KMS-11 (cell line): ENCODE data around the gene KCNRG.
A peak's percentile ranks its signal among the peaks of the same experiment; 100 is the strongest.

ENCODE experiments used
- H2AFZ ChIP-seq: fragments of 200-600 bp; sonication (generic); 2 replicates; pipeline ENCODE4 v1.6.1; 2016; ENCODE audit warnings: antibody characterized with exemption, mixed run types, low read depth
- H3K27ac ChIP-seq: fragments of 200-600 bp; sonication (generic); 2 replicates; pipeline ENCODE4 v1.6.1; 2016; ENCODE audit warnings: mild to moderate bottlenecking, mixed run types
- H3K27me3 ChIP-seq: fragments of 200-600 bp; sonication (generic); 2 replicates; pipeline ENCODE4 v1.6.1; 2017; ENCODE audit warnings: mild to moderate bottlenecking, low read depth, mixed run types, moderate library complexity; ENCODE audit not compliant: insufficient read depth
- H3K36me3 ChIP-seq: fragments of 200-600 bp; sonication (generic); 2 replicates; pipeline ENCODE4 v1.6.1; 2017; ENCODE audit warnings: mild to moderate bottlenecking, mixed run types; ENCODE audit not compliant: insufficient read depth
- H3K4me1 ChIP-seq: fragments of 200-600 bp; sonication (generic); 2 replicates; pipeline ENCODE4 v1.6.1; 2016; ENCODE audit warnings: mild to moderate bottlenecking, low read depth, mixed run types; ENCODE audit not compliant: poor library complexity, severe bottlenecking
- H3K4me2 ChIP-seq: fragments of 200-600 bp; sonication (generic); 2 replicates; pipeline ENCODE4 v1.7.0; 2016; ENCODE audit warnings: mild to moderate bottlenecking, mixed run types
- H3K4me3 ChIP-seq: fragments of 200-600 bp; sonication (generic); IDR thresholded peaks from 2 replicates; pipeline ENCODE4 v1.6.1; 2017; ENCODE audit warnings: low read depth, low read length, mixed read lengths; ENCODE audit not compliant: insufficient read depth
- H3K79me2 ChIP-seq: fragments of 200-600 bp; sonication (generic); 2 replicates; pipeline ENCODE4 v1.6.1; 2016; ENCODE audit warnings: low read depth, mixed run types; ENCODE audit not compliant: insufficient read depth
- H3K9ac ChIP-seq: fragments of 200-600 bp; sonication (generic); 2 replicates; pipeline ENCODE4 v1.6.1; 2016; ENCODE audit warnings: mild to moderate bottlenecking, mixed run types
- H4K20me1 ChIP-seq: fragments of 200-600 bp; sonication (generic); 2 replicates; pipeline ENCODE4 v1.6.1; 2016; ENCODE audit warnings: mild to moderate bottlenecking, mixed run types; ENCODE audit not compliant: insufficient read depth
- TF ChIP-seq, protein P1 (sequence below): fragments of 200-600 bp; sonication (generic); conservative IDR thresholded peaks from 2 replicates; pipeline ENCODE4 v1.6.1; 2017; ENCODE audit warnings: low read depth, mild to moderate bottlenecking, antibody characterized with exemption, low read length, moderate library complexity, mixed read lengths

Gene KCNRG

GRCh38 chr13:49998714-49999624 lies 16.3 kb upstream of the KCNRG start:
- Histone ChIP-seq H3K27me3 (no peaks in the 10 kb centered on the region), H4K20me1 (no peaks in the 10 kb centered on the region), H2AFZ (no peak overlapping the region), H3K36me3 (no peaks in the 10 kb centered on the region), H3K27ac (no peak overlapping the region), H3K79me2 (peaks cover 25% of the 10 kb centered on the region; the same call in 1 of the 2 replicates), H3K9ac (no peak overlapping the region), H3K4me1 (peaks cover 12% of the 10 kb centered on the region), H3K4me3 (no peak overlapping the region), H3K4me2 (peak overlapping the region; percentile 71)
- TF ChIP-seq, protein P1, sequence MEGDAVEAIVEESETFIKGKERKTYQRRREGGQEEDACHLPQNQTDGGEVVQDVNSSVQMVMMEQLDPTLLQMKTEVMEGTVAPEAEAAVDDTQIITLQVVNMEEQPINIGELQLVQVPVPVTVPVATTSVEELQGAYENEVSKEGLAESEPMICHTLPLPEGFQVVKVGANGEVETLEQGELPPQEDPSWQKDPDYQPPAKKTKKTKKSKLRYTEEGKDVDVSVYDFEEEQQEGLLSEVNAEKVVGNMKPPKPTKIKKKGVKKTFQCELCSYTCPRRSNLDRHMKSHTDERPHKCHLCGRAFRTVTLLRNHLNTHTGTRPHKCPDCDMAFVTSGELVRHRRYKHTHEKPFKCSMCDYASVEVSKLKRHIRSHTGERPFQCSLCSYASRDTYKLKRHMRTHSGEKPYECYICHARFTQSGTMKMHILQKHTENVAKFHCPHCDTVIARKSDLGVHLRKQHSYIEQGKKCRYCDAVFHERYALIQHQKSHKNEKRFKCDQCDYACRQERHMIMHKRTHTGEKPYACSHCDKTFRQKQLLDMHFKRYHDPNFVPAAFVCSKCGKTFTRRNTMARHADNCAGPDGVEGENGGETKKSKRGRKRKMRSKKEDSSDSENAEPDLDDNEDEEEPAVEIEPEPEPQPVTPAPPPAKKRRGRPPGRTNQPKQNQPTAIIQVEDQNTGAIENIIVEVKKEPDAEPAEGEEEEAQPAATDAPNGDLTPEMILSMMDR: no peak

DNA sequence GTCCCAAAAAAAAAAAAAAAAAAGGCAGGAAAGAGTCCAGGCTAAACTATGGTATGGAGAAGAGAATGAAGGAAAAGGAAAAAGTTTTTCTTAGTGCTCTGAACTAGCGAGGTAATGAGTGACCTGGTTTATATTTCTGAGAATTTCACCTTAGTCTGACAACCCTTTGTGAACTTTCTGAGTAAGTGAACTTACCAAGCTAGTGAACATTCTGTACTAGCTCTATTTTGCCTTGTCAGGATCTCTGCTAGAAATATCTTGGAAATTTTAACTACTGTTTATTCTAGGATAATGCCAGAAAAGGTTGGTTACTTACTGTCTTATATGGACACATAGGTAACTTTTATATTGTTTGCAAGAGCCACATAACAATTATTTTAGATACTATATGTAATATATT lies 14.0 kb upstream of the KCNRG start:
- H3K79me2 ChIP-seq: peaks cover 25% of the 10 kb centered on the region; the same call in 1 of the 2 replicates
- no peak overlapping the region for H2AFZ ChIP-seq
- no peaks in the 10 kb centered on the region for H3K36me3 ChIP-seq
- no peak overlapping the region for H3K27ac ChIP-seq
- H3K4me1 ChIP-seq: peaks cover 12% of the 10 kb centered on the region
- TF ChIP-seq, protein P1: no peak
- H4K20me1 ChIP-seq: no peaks in the 10 kb centered on the region
- no peaks in the 10 kb centered on the region for H3K27me3 ChIP-seq
- no peak overlapping the region for H3K4me2 ChIP-seq
- H3K9ac ChIP-seq: no peak overlapping the region
- H3K4me3 ChIP-seq: no peak overlapping the region

DNA sequence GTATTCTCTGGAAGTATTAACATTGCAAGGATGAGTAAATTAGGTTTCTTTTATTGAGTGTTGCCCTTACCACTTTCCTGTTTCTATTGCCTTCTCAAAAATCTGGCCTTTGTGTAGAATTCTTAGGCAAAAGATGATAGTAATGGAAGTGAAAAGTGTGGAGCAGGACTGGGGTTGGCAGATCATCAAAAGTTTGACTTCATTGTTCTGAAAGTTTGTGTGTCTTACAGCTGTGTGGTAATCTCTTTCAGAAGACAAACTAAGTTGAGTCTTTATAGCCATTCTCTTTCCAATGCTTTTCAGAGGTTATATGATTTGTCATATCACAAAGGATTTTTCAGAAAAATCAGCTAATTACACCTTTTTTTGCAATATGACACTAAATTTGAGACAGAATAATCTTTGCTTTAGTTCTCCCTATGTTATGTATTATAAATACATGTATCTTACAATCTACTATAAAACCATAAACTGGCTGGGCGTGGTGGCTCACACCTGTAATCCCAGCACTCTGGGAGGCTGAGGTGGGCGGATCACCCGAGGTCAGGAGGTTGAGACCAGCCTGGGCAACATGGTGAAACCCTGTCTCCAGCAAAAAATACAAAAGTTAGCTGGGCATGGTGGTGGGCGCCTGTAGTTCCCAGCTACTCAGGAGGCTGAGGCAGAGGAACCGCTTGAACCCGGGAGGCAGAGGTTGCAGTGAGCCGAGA lies 8.7 kb upstream of the KCNRG start:
- no peak overlapping the region for H3K4me2 ChIP-seq
- H3K27ac ChIP-seq: no peak overlapping the region
- H3K36me3 ChIP-seq: no peaks in the 10 kb centered on the region
- H3K79me2 ChIP-seq: no peaks in the 10 kb centered on the region
- no peak overlapping the region for H2AFZ ChIP-seq
- no peaks in the 10 kb centered on the region for H3K27me3 ChIP-seq
- no peaks in the 10 kb centered on the region for H4K20me1 ChIP-seq
- peaks cover 5% of the 10 kb centered on the region for H3K4me1 ChIP-seq
- TF ChIP-seq, protein P1: no peak
- H3K9ac ChIP-seq: no peak overlapping the region
- no peak overlapping the region for H3K4me3 ChIP-seq

DNA sequence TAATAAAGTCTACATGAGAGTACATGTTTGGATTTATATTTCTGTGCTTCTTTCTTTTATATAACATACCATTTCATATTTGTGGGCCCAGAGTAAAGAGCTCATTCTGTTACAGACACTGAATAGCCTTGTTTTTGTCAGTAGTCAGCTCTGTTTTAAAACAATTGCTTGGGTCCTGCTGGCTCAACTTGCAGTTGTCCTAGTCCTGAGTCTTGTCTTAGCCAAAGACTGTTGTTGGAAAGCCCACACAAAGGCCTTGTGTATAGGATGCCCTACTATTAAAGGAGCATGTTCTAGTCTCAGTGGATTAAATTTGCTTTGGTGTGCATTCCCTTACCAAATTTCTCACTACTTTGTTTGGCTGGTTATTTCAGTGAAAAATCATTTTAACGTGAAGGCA lies 3.8 kb upstream of the KCNRG start:
- Histone ChIP-seq H3K27ac (no peak overlapping the region), H3K4me2 (no peak overlapping the region), H3K4me1 (no peaks in the 10 kb centered on the region), H3K4me3 (no peak overlapping the region), H4K20me1 (no peaks in the 10 kb centered on the region), H3K9ac (no peak overlapping the region), H3K79me2 (no peaks in the 10 kb centered on the region), H2AFZ (no peak overlapping the region), H3K36me3 (no peaks in the 10 kb centered on the region), H3K27me3 (no peaks in the 10 kb centered on the region)
- TF ChIP-seq, protein P1: no peak
